Stimulated activated naive CD8-positive, alpha-beta T cell treated with anti-CD3 and anti-CD28 coated beads, Interleukin-15, Interleukin-2, amounts not matched to agents 100 ng/mL and 50 ng/mL, for 24 hours (primary cell): ENCODE measurements around the gene ZNF503.

Experiments used
- H3K27ac Mint-ChIP-seq: one replicate; pipeline ENCODE4 v1.8.0; 2021; ENCODE audit warnings: mild to moderate bottlenecking, mixed read lengths
- H3K27me3 Mint-ChIP-seq: one replicate; pipeline ENCODE4 v1.8.0; 2021; ENCODE audit warnings: mixed read lengths
- H3K36me3 Mint-ChIP-seq: one replicate; pipeline ENCODE4 v1.8.0; 2021; ENCODE audit warnings: low read depth, mixed read lengths
- H3K4me1 Mint-ChIP-seq: one replicate; pipeline ENCODE4 v1.8.0; 2021; ENCODE audit warnings: low read depth, mixed read lengths
- H3K4me3 Mint-ChIP-seq: one replicate; pipeline ENCODE4 v1.8.0; 2021; ENCODE audit warnings: mild to moderate bottlenecking, mixed read lengths
- H3K9me3 Mint-ChIP-seq: one replicate; pipeline ENCODE4 v1.8.0; 2021; ENCODE audit warnings: mixed read lengths

ZNF503 gene, protein sequence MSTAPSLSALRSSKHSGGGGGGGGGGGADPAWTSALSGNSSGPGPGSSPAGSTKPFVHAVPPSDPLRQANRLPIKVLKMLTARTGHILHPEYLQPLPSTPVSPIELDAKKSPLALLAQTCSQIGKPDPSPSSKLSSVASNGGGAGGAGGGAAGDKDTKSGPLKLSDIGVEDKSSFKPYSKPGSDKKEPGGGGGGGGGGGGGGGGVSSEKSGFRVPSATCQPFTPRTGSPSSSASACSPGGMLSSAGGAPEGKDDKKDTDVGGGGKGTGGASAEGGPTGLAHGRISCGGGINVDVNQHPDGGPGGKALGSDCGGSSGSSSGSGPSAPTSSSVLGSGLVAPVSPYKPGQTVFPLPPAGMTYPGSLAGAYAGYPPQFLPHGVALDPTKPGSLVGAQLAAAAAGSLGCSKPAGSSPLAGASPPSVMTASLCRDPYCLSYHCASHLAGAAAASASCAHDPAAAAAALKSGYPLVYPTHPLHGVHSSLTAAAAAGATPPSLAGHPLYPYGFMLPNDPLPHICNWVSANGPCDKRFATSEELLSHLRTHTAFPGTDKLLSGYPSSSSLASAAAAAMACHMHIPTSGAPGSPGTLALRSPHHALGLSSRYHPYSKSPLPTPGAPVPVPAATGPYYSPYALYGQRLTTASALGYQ

GRCh38 chr10:75401569-75402485, at the start of gene ZNF503:
Gene ZNF503, minus strand, starts transcription at chr10:75401764. Its CDS starts 345 bp downstream, at chr10:75401419.
- peak within 1 kb of the TSS; percentile 80 for H3K4me3 Mint-ChIP-seq
- peaks cover 36% of the 10 kb centered on the region for H3K4me1 Mint-ChIP-seq
- no peak within 1 kb of the TSS for H3K27ac Mint-ChIP-seq
- H3K9me3 Mint-ChIP-seq = no peaks in the 10 kb centered on the region
- H3K27me3 Mint-ChIP-seq = peaks cover 65% of the 10 kb centered on the region
- no peaks in the 10 kb centered on the region for H3K36me3 Mint-ChIP-seq

DNA sequence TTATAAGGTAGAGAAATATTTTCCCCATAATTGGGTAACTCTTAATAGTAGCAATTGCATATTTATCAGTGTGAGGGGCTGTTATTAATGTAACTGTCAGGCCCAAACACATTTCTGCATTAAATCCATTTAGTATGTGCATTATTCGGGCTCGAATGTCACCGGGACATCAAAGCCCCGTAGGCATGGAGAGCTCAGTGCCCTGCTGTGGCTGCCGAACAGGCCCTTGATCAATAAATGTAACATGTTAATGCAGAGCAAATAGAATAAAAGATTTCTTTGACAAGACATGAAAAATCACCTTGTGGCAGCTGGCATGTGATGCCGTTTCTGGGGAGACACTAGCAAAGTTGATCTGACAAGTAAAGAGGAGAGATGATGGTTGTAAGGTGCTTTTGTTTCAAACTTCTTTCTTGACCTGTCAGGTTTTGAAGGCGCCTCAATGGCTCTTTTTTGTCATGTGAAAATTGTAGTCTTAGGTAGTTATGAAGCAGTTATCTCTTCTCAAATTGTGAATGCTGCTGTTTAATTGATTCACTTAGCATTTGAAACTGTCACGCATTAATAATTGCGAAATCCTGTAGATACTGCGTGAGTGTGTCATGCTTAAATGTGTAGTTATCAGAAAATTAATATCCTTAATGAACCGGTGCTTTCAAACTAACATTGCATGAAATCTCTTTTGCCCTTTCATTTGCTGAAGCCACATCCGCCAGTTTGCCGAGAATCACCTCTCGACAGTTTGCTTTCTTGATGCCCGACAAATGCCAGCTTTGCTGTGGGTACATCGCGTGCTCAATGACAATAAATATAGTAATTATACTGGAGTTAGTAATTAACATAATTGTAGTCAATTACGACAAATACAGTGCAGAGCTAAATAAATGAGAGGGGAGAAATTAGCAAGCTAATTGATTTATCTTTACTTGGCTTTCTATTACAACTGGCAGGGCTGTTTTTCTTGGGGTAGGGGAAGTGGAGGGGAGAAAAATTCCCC, 49.4 kb upstream of the ZNF503 start:
- Mint-ChIP-seq H3K4me3 (no peak overlapping the region), H3K27me3 (peaks cover 4% of the 10 kb centered on the region), H3K27ac (no peak overlapping the region), H3K4me1 (no peaks in the 10 kb centered on the region), H3K9me3 (peaks cover 10% of the 10 kb centered on the region), H3K36me3 (no peaks in the 10 kb centered on the region)

DNA sequence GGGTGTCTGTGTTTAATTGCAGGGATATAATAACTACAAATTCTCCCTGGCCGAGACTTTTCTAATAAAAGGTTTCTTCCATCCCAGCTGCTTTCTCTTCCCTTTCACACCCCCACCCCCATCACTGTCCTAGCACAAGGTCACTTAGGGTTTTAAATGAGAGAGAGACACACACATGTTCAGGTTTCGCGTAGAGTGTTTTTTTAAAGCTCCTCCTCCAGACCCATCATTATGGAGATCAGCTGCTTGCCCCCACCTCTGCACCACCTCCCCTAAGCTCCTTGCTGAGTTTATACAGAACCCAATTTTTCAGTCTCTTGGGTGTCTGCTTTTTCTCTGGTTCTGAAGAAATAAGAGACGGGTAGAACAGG, 48.5 kb upstream of the ZNF503 start:
- no peaks in the 10 kb centered on the region for H3K36me3 Mint-ChIP-seq
- peaks cover 10% of the 10 kb centered on the region for H3K9me3 Mint-ChIP-seq
- H3K4me1 Mint-ChIP-seq = no peaks in the 10 kb centered on the region

DNA sequence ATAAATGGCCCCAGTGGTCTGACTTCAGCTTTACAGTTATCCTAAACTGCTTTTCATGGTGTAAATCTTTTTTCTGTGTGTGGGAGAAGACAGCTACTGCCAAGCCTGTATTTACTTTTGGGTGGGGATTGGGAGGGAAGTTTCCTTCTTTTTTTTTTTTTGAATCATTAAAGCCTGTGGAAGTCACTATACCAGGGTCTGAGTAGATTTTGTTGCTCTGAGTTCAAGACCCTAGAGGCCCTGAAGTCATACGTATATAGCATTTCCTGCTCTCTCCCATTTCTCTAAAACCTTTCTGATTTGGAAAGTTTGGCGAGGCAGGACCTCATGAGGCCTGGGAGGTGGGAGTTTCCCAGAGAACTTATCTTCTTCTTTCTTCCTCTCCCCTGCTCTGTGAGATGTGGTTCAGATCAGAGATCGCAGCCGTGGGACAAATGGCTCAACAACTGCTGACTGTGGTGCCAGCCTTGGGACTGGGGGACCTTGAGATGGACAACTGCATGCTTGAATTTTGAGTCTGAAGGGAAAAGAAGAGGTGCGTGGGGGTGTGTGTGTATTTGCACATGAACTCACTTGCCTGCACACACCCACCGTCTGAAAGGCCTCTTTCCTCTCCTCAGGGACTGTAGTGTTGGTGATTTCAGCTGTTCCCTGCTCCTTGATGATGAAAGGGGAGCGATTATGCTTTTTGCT, 48.0 kb upstream of the ZNF503 start:
- peaks cover 6% of the 10 kb centered on the region for H3K27me3 Mint-ChIP-seq
- H3K36me3 Mint-ChIP-seq = no peaks in the 10 kb centered on the region
- peaks cover 10% of the 10 kb centered on the region for H3K9me3 Mint-ChIP-seq
- H3K27ac Mint-ChIP-seq = no peak overlapping the region
- H3K4me3 Mint-ChIP-seq = no peak overlapping the region
- H3K4me1 Mint-ChIP-seq = no peaks in the 10 kb centered on the region

More for the DNA sequence above, 48.5 kb upstream of the ZNF503 start:
- H3K4me3 Mint-ChIP-seq = no peak overlapping the region
- peaks cover 6% of the 10 kb centered on the region for H3K27me3 Mint-ChIP-seq
- H3K27ac Mint-ChIP-seq = no peak overlapping the region

DNA sequence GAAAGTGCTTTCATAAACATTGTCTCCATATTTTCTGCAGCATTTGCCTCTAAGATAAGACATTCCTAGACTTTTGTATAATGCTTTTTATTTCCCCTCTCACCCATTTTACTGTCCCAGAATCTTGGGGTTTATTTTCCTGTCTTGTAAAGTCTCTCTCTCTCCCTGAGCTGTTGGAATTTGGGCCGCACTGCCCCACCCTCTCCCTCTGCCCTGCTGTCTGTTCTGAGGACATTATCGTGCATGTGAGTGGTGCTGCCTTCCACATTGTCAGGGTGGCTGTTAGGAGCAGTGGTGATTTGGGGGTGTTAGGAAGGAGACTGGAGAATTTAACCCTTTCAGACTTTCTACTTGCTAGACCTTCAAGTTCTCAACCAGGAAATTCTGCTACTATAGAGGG, 46.6 kb upstream of the ZNF503 start:
- peaks cover 18% of the 10 kb centered on the region for H3K9me3 Mint-ChIP-seq
- H3K4me1 Mint-ChIP-seq = no peaks in the 10 kb centered on the region
- no peak overlapping the region for H3K27ac Mint-ChIP-seq
- peaks cover 6% of the 10 kb centered on the region for H3K27me3 Mint-ChIP-seq
- H3K36me3 Mint-ChIP-seq = no peaks in the 10 kb centered on the region
- H3K4me3 Mint-ChIP-seq = no peak overlapping the region

GRCh38 chr10:75446508-75446907, 44.9 kb upstream of the ZNF503 start:
- Mint-ChIP-seq H3K27ac (no peak overlapping the region), H3K9me3 (peaks cover 28% of the 10 kb centered on the region), H3K4me1 (no peaks in the 10 kb centered on the region), H3K4me3 (no peak overlapping the region), H3K27me3 (peaks cover 6% of the 10 kb centered on the region), H3K36me3 (no peaks in the 10 kb centered on the region)

- peaks cover 6% of the 10 kb centered on the region for H3K27me3 Mint-ChIP-seq
- H3K27ac Mint-ChIP-seq = no peak overlapping the region
- no peak overlapping the region for H3K4me3 Mint-ChIP-seq
- peaks cover 28% of the 10 kb centered on the region for H3K9me3 Mint-ChIP-seq
- no peaks in the 10 kb centered on the region for H3K36me3 Mint-ChIP-seq
- H3K4me1 Mint-ChIP-seq = no peaks in the 10 kb centered on the region
Observed at GRCh38 chr10:75444781-75445386, 43.3 kb upstream of the ZNF503 start.

- Mint-ChIP-seq H3K36me3 (no peaks in the 10 kb centered on the region), H3K4me3 (no peak overlapping the region), H3K27ac (no peak overlapping the region), H3K27me3 (peaks cover 6% of the 10 kb centered on the region), H3K4me1 (no peaks in the 10 kb centered on the region), H3K9me3 (peaks cover 28% of the 10 kb centered on the region)
Observed at GRCh38 chr10:75443362-75443761, 41.8 kb upstream of the ZNF503 start.

- H3K4me1 Mint-ChIP-seq = no peaks in the 10 kb centered on the region
- H3K4me3 Mint-ChIP-seq = no peak overlapping the region
- no peak overlapping the region for H3K27ac Mint-ChIP-seq
- H3K36me3 Mint-ChIP-seq = no peaks in the 10 kb centered on the region
- peaks cover 26% of the 10 kb centered on the region for H3K9me3 Mint-ChIP-seq
- peaks cover 6% of the 10 kb centered on the region for H3K27me3 Mint-ChIP-seq
Observed at GRCh38 chr10:75441682-75442081, 40.1 kb upstream of the ZNF503 start.

DNA sequence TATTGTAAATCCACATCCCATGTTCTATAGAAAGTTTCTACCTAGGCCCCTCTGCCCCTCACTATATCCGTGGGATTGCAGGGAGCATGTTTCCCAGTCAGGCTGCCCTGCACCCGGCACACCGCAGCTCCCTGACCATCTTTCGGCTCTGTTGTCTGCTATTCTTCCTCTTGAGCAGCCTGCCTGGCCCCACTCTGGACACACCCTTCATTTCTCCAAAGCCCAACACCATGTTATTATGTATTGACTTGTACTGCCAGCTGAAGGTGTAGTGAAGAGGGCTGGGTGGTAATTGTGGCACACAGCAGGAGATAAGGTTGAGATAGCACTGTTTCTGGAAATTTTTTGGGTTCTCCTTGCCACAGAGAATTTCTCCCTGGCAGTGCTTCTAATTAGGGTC, 39.6 kb upstream of the ZNF503 start:
- H3K4me1 Mint-ChIP-seq = no peaks in the 10 kb centered on the region
- no peaks in the 10 kb centered on the region for H3K36me3 Mint-ChIP-seq
- H3K9me3 Mint-ChIP-seq = peaks cover 21% of the 10 kb centered on the region
- peaks cover 4% of the 10 kb centered on the region for H3K27me3 Mint-ChIP-seq
- no peak overlapping the region for H3K4me3 Mint-ChIP-seq
- no peak overlapping the region for H3K27ac Mint-ChIP-seq

DNA sequence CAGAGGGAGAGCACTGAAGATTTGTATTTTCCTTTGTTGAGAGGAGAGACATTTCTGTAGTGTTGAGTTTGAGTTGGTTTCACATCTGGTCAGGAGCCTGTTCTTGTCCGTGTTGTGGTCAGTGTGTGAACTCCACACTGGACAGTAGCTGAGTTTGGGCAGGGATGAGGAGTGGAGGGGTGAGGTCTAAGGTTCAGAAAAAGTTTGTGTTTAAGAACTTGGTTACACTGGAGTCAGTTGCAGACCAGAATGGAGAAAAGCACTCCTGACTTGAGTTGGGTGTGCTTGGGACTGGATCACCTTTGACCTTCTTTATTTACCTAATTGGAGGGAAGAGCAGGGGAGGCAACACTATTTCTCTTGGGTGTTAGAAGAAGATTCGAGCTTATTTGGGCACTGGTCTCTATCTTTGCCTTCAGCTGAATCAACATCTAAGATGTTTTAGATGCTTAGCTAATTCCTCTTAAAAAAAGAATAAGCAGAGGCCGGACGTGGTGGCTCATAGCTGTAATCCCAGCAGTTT, 38.8 kb upstream of the ZNF503 start:
- no peaks in the 10 kb centered on the region for H3K4me1 Mint-ChIP-seq
- H3K27ac Mint-ChIP-seq = no peak overlapping the region
- peaks cover 1% of the 10 kb centered on the region for H3K27me3 Mint-ChIP-seq
- H3K9me3 Mint-ChIP-seq = peaks cover 18% of the 10 kb centered on the region
- no peaks in the 10 kb centered on the region for H3K36me3 Mint-ChIP-seq
- no peak overlapping the region for H3K4me3 Mint-ChIP-seq

GRCh38 chr10:75439811-75440210, 38.2 kb upstream of the ZNF503 start:
- Mint-ChIP-seq H3K36me3 (no peaks in the 10 kb centered on the region), H3K27me3 (peaks cover 7% of the 10 kb centered on the region)

GRCh38 chr10:75438275-75438674, 36.7 kb upstream of the ZNF503 start:
- H3K4me3 Mint-ChIP-seq = no peak overlapping the region
- H3K9me3 Mint-ChIP-seq = peaks cover 10% of the 10 kb centered on the region
- H3K27ac Mint-ChIP-seq = no peak overlapping the region
- H3K4me1 Mint-ChIP-seq = no peaks in the 10 kb centered on the region
- H3K27me3 Mint-ChIP-seq = peaks cover 19% of the 10 kb centered on the region
- H3K36me3 Mint-ChIP-seq = no peaks in the 10 kb centered on the region

More at GRCh38 chr10:75439811-75440210, 38.2 kb upstream of the ZNF503 start:
- no peak overlapping the region for H3K27ac Mint-ChIP-seq
- no peaks in the 10 kb centered on the region for H3K4me1 Mint-ChIP-seq
- H3K4me3 Mint-ChIP-seq = no peak overlapping the region
- peaks cover 18% of the 10 kb centered on the region for H3K9me3 Mint-ChIP-seq
